Effector CD4-positive, alpha-beta T cell (primary cell): Measurements from ENCODE around the gene PRMT3.
"Not testable (repeated sequence)": the region's sequence is repeated elsewhere in the genome, so short reads cannot be mapped to it uniquely, and the experiment has no call there.

ENCODE experiments used
- DNase-seq: peaks from one replicate; pipeline ENCODE4 v3.0.0-alpha.2; 2020

PRMT3 gene

GRCh38 chr11:20457934-20458680, 70.6 kb downstream of the PRMT3 start:
- no peak for DNase-seq

GRCh38 chr11:20458905-20459632, 71.6 kb downstream of the PRMT3 start:
- no peak for DNase-seq

GRCh38 chr11:20459865-20460264, 72.3 kb downstream of the PRMT3 start:
- DNase-seq: no peak

GRCh38 chr11:20464518-20464917, 77.0 kb downstream of the PRMT3 start:
- no peak for DNase-seq

GRCh38 chr11:20467487-20468185, 80.1 kb downstream of the PRMT3 start:
- DNase-seq: no peak

GRCh38 chr11:20470348-20470747, 82.8 kb downstream of the PRMT3 start:
- DNase-seq: no peak

- not testable (repeated sequence) for DNase-seq
These were observed 84.4 kb downstream of the PRMT3 start for GRCh38 chr11:20471929-20472328.

- no peak for DNase-seq
These were observed 86.8 kb downstream of the PRMT3 start for GRCh38 chr11:20474176-20474881.

GRCh38 chr11:20474882-20475517, 87.5 kb downstream of the PRMT3 start:
- DNase-seq: no peak

- no peak for DNase-seq
These were observed 90.0 kb downstream of the PRMT3 start for GRCh38 chr11:20477418-20478090.

GRCh38 chr11:20479513-20479912, 92.0 kb downstream of the PRMT3 start:
- DNase-seq: no peak

- DNase-seq: no peak
These were observed 96.4 kb downstream of the PRMT3 start for GRCh38 chr11:20483931-20484330.

GRCh38 chr11:20484416-20484815, 96.9 kb downstream of the PRMT3 start:
- not testable (repeated sequence) for DNase-seq

GRCh38 chr11:20488352-20488751, 100.8 kb downstream of the PRMT3 start:
- no peak for DNase-seq

GRCh38 chr11:20489948-20490347, 102.4 kb downstream of the PRMT3 start:
- no peak for DNase-seq

GRCh38 chr11:20493340-20493739, 105.8 kb downstream of the PRMT3 start:
- no peak for DNase-seq

GRCh38 chr11:20497124-20497792, 109.7 kb downstream of the PRMT3 start:
- DNase-seq: no peak

- DNase-seq: no peak
These were observed 113.7 kb downstream of the PRMT3 start for GRCh38 chr11:20501252-20501651.

- DNase-seq: no peak
These were observed 114.5 kb downstream of the PRMT3 start for GRCh38 chr11:20501971-20502370.

GRCh38 chr11:20511982-20512381, 124.5 kb downstream of the PRMT3 start:
- DNase-seq: no peak

GRCh38 chr11:20512869-20513268, 125.4 kb downstream of the PRMT3 start:
- DNase-seq: no peak
